T follicular helper cell (primary cell): ENCODE results near the gene CFAP54.

Experiments
- DNase-seq: peaks from one replicate; pipeline ENCODE4 v3.0.0-alpha.2; 2020; ENCODE audit warnings: low read depth

The CFAP54 gene

GRCh38 chr12:96890331-96890730 lies 401.0 kb downstream of the CFAP54 start:
- no peak for DNase-seq

GRCh38 chr12:96892104-96892503 lies 402.7 kb downstream of the CFAP54 start:
- DNase-seq = no peak

DNA sequence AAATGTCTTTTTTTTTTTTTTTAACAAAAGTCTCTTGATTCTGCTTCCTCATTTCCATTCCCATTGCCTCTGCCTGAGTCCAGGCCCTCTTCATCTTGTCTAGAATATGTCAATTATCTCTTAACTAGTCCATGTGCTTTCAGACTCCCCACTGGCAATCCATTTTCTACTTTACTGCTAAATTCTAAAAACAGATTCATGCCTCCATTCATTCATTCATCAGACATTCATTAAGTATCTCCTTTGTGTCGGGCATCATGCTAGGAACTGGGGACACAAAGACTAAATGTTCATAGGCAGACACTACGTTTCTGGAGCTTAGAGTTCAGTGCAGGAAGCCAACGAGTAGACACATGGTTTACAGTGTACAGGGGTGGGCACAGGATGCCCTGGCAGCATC lies 408.0 kb downstream of the CFAP54 start:
- no peak for DNase-seq

DNA sequence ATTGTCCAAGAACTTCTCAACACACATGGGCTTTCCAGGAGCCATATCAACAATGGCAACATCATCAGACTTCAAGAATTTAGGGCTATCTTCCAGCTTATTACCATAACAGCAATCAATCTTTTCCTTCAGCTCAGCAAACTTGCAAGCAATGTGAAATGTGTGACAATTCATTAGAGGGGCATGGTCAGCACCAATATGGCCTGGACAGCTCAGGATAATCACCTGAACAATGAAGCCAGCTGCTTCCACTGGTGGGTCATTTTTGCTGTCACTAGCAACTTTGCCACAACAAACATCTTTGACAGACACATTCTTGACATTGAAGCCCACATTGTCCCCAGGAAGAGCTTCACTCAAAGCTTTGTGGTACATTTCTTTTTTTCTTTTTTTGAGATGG lies 411.8 kb downstream of the CFAP54 start:
- no peak for DNase-seq

- no peak for DNase-seq
Observed at GRCh38 chr12:96902076-96902475, 412.7 kb downstream of the CFAP54 start.

DNA sequence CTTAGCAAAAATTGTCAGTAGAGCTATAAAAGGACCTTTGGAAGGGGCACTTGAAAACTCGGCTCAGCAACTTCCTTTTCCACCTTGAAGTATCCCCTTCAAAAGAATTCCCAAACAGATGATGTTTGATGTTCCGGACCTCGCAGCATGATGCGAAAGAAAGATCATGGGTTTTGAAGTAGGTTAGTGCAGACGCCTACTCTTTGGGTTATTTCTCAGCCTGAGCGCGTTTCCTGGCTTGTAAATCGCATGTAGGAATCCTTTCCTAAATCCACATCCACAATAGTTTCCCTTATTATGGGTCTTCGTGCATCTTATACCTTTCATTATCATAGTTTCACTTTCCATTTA lies 417.1 kb downstream of the CFAP54 start:
- no peak for DNase-seq

DNA sequence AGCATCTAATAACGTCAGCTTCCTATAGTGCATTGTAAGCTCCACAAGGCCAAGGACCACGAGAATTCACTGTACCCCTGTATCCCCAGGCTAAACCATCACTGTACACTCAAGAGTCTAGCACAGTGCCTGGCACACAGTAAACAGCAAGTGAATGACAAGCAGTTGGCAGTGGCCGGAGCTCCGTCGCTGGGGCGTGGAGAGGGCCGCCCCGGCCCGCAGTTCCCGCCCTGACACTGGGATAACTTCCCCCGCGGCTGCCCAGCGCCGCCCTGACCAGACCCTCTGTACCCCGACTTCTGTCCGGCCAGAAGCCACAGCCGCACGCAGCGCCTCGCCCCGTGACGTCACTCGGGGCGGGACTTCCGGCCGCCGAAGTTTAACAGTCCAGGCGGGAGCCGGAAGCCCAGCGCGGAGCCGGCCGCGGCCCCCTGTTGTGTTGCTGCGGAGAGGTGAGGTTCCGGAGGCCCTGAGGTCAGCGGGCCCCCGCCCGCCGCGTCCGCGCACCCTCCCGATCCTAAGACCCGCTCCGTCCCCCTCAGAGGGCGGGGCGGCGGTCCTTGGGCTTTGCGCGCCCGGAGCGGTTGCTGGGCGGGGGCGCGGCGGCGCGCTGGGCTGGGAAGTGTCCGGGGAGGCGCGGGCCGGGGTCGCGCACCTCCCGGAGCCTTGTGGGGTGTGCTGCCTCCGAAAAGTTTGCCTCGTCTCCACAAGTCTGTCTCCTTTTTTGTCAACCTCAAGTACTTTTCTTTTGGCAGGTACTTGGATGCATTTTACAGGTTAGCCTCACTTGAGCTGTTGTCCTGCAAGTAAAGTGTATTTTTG lies 417.7 kb downstream of the CFAP54 start, which contains the start of gene NEDD1:
NEDD1 (plus strand) TSS at position 409 of the 822 bp plus-strand sequence. CDS start 2,503 bp downstream, outside the sequence.
- peak; percentile 68 for DNase-seq

GRCh38 chr12:96907671-96908422 lies 418.5 kb downstream of the CFAP54 start:
- DNase-seq = no peak

DNA sequence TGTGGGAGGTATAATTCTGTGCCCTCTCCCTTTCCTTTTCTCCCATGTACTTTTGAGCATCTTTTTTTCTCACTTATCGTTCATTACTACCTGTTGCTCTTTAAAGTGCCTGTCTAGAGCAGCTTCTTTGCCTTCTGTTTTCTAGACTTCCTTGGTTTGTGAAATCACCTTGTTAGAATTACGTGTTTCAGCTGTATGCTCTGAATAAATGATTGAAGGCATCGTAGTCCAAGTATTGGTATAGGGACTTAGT lies 419.0 kb downstream of the CFAP54 start:
- no peak for DNase-seq

DNA sequence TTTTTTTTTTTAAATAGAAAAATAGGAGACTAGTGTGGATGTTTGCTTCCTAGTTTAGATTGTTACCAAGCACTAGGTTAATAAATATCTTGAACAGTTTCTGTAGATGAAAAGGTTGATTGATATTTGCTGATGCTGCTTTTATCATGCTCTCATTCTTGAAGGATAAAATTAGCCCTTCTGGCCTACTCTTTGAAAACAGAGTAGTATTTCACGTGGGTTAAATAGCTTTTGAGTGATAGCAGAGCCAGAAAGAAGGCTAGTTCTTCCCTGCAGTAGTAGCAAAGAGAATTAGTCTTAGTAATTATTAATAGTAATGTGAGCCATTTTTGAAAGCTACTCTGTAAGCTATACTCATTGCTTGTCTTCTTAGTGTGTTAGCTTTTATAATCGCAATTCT lies 422.9 kb downstream of the CFAP54 start:
- no peak for DNase-seq

- DNase-seq = no peak
Observed at GRCh38 chr12:96912943-96913342, 423.6 kb downstream of the CFAP54 start.

GRCh38 chr12:96919510-96920210 lies 430.3 kb downstream of the CFAP54 start:
- no peak for DNase-seq
